DMS 273 (cell line): ENCODE measurements around the gene DPEP2.
"Not testable (repeated sequence)": the region's sequence is repeated elsewhere in the genome, so short reads cannot be mapped to it uniquely, and the experiment has no call there.

ENCODE experiments used
- DNase-seq: peaks from one replicate; lab custom pipeline; 2025; ENCODE audit not compliant: unreplicated experiment; lab: John Stamatoyannopoulos, UW

The DPEP2 gene

DNA sequence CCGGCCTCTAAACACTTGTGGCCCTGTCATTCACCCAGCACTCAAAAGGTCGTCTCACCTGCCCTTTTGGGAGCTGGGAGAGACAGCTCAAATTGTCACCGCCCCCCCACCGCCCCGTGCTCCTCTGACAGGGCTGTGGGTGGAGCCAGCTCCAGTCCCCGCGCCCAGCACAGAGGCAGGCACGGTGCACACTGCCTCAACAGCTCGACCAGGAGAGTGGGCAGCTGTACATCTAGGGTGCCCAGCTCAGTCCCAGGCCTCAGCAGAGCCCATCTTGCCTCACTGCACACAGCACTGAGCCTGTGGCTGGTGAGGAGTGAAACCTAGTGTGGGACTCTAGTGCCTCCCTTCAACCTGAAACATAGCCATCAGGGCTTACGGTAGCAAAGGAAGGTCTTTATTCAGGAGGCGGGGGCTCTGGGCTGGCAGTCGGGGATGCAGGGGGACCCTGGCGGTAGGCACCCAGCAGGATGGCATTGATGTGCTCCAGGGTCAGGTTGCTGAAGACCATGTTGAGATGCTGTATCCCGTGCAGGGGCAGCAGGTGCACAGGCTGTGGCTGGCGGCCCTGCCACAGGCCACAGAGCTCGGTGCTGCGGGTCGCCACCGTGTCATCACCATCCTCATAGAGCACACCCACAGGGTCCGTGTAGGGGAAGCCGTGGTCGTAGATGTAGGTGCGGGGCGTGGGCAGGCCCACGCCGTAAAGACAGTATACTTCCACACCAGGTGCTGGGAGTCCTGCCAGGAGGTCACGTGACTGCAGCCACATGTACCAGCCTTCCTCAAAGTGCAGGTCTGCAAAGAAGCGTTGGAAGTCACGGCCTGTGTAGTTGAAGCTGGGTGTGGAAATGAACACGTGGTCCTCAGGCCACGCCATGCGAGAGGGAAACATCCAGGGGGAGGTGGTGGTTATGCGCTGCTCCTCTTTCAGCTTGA, 59.5 kb downstream of the DPEP2 start:
- no peak for DNase-seq

DNA sequence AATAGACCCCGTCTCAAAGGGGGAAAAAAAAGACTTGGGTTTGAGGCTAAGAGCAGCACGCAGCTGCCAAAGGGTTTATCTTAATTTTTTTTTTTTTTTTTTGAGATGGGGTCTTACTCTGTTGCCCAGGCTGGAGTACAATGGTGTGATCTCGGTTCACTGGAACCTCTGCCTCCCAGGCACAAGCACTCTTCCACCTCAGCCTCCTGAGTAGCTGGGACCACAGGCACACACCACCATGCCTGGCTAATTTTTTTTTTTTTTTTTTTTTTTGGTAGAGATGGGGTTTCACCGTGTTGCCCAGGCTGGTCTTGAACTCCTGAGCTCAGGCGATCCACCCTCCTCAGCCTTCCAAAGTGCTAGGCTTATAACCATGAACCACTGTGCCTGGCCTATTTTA, 61.6 kb downstream of the DPEP2 start:
- not testable (repeated sequence) for DNase-seq
